Esophagus squamous epithelium (tissue), 5 donors: ENCODE measurements around the gene C11orf98. TPM values are rescaled to one million over a fixed set of nuclear protein-coding genes. Genes with fewer than 3 reads are reported as not detected.
"Not testable (repeated sequence)": the region's sequence is repeated elsewhere in the genome, so short reads cannot be mapped to it uniquely, and the experiment has no call there.

ENCODE experiments used
- DNase-seq: peaks from one replicate; lab custom pipeline; 2025; lab: John Stamatoyannopoulos, UW
- H3K27ac ChIP-seq, 4 donors: fragments of 200-600 bp; sonication (generic); one replicate each; pipeline ENCODE4 v1.5.1; 2016 to 2019; ENCODE audit warnings: mild to moderate bottlenecking in 1 of 4
- H3K27me3 ChIP-seq, 4 donors: fragments of 200-600 bp; sonication (generic); 1 replicate in 3 of 4; 2 replicates in 1 of 4; pipeline versions ENCODE4 v1.5.1 to v1.6.0; 2017 to 2021; ENCODE audit warnings: antibody characterized with exemption in 1 of 4
- H3K36me3 ChIP-seq, 3 donors: fragments of 200-600 bp; sonication (generic); one replicate each; pipeline ENCODE4 v1.5.1; 2016 to 2019
- H3K4me1 ChIP-seq, 3 donors: fragments of 200-600 bp; sonication (generic); one replicate each; pipeline ENCODE4 v1.5.1; 2017 to 2019
- H3K4me3 ChIP-seq, 4 donors: fragments of 200-600 bp; sonication (generic); 1 replicate in 3 of 4; 2 replicates in 1 of 4; pipeline ENCODE4 v1.5.1; 2016 to 2019; ENCODE audit warnings: mild to moderate bottlenecking in 2 of 4, moderate library complexity in 1 of 4
- H3K9me3 ChIP-seq, 3 donors: fragments of 200-600 bp; sonication (generic); one replicate each; pipeline ENCODE4 v1.5.1; 2016 to 2019
- CTCF ChIP-seq, 6 experiments: fragments of 450-650 bp in 4 of 6; fragments of 200-600 bp in 2 of 6; sonication (generic) in 2 of 6; IDR thresholded peaks; one replicate each; pipeline ENCODE4 v1.5.1; 2016 to 2019; ENCODE audit warnings: antibody characterized with exemption in 6 of 6, mild to moderate bottlenecking in 4 of 6, moderate library complexity in 4 of 6
- POLR2A ChIP-seq, 4 donors: fragments of 450-650 bp; IDR thresholded peaks; one replicate each; pipeline ENCODE4 v1.6.1; 2017; ENCODE audit warnings: antibody characterized with exemption in 4 of 4, mild to moderate bottlenecking in 4 of 4, moderate library complexity in 3 of 4
- WGBS, 2 donors: methylation state at CpG; one replicate each; pipeline ENCODE4 v1.1.5; 2018; 5-methylcytosine and 5-hydroxymethylcytosine counted together
- intact Hi-C: fragments of 100-400 bp; cut with DNase I; formaldehyde crosslinking; loops from one replicate; pipeline ENCODE4 v1.15.0; 2022
- total RNA-seq, 4 donors: library from RNA; depleted of rRNA; stranded (reverse); fragments of >200 nt; gene quantifications; one replicate each; pipeline ENCODE4 v1.1.0, GENCODE V29; 2016
- donor health status: DM: yes; HTN: yes; CAD: no.

C11orf98 gene
- total RNA-seq, 4 donors from 2014 or later: 36.0 to 53.4 (median 43.6) TPM

DNA sequence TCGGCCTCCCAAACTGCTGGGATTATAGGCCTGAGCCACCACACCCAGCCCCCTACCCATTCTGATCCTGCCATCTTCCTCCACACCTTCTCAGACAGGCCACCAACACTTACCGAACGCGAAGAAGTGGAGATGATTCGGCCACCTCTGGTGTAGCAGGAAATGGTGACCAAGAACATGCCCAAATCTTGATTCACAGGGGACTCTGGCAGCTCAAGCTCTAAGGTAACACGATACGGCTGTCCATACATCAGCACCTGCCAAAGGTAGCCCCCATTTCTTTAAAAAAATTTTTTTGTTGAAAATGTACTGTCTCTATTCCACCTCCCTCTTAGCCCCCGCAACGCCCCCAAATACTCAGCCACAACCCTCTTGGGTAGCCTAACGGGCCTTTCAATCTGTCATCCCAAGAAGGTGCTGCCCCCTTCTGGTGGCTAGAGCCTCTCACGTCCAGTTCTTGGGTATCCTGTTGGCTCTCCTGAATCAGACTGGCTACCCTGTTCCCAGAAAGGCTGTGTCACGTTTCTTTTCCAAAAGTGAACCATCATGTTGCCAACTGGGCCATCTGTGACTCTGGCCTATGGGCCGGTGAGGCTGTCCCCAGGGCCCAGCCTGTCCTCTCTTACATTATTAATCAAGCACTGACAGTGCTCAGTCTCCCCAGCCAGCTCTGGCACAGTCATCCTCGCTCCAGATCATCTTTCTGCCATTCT is 29.6 kb upstream of the C11orf98 start:
- Histone ChIP-seq H3K27ac (peak overlapping the region in 1 of 4 donors; percentile 25), H3K9me3 (no peaks in the 10 kb centered on the region), H3K27me3 (no peaks in the 10 kb centered on the region), H3K4me1 (peaks cover 0 to 36% (median 17%) of the 10 kb centered on the region in 3 donors), H3K36me3 (peaks cover 8 to 54% (median 9%) of the 10 kb centered on the region in 3 donors), H3K4me3 (no peak overlapping the region)
- TF ChIP-seq POLR2A (IDR thresholded peaks at IDR 0.05) (no peak), CTCF (IDR thresholded peaks at IDR 0.05) (peak; percentile 62 to 82 (median 72))
- no peak for DNase-seq
- intact Hi-C loops: no loop called here
- 34 to 55% methylated on average over 10 to 13 of the region's 14 CpGs for WGBS, 2 donors

DNA sequence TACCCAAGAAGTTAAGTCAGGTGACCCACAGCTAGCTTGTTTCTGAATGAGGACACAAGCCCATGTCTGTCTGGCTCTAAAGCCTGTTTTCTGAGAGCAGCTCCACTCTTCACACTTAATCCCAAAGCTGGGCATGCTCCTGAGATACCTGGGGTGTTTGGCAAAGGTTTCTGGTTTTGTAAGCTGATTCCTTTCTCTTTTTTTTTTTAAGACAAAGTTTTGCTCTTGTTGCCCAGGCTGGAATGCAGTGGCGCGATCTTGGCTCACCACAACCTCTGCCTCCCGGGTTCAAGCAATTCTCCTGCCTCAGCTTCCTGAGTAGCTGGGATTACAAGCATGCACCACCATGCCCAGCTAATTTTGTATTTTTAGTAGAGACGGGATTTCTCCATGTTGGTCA is 28.6 kb upstream of the C11orf98 start:
- peaks cover 8 to 47% (median 9%) of the 10 kb centered on the region in 3 donors for H3K36me3 ChIP-seq
- H3K4me3 ChIP-seq, H3K9me3 ChIP-seq, intact Hi-C loops, DNase-seq, H3K27me3 ChIP-seq: not testable (repeated sequence)
- peaks cover 0 to 45% (median 17%) of the 10 kb centered on the region in 3 donors for H3K4me1 ChIP-seq
- peak overlapping the region in 3 of 4 donors; percentile 3 to 55 (median 25) for H3K27ac ChIP-seq
- 36 to 58% methylated on average over 4 of the region's 4 CpGs for WGBS, 2 donors

DNA sequence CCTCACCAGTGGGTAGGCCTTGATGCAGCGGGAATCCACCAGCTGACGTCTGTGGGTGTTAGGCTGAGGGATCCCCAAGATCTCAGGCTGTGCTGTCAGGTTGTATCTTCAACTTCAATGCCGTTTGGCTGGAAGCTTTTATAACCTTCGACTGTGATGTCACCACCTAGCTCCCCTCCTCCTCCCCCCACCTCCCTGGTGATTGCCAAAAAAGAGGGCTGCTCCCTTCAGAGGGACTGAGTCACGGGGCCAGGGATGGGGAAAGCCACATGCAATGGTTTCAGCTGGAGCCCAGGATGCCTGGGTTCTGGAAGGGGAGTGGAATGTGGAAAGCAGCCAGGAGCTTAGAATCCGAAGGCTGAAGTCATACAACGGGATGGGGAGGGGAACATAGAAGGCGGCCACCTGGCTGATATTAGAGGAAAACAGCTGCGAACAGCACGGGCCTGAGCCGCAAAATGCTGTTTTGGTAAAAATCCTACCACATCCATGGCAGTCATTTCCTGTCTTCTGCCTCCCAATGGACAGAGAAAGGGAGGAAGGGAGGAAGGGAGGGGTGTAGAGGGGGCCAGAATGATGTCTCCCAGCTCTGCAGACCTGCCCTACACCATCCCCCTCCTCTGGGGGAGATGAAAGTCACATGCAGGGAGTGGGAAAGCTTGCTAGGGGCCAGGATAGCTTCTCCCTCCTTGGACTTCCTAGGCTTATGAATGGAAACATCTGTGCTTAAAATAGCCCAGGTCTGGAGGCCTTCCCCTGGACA is 24.6 kb upstream of the C11orf98 start, which contains the start of gene LRRN4CL:
Gene LRRN4CL (minus strand): TSS at position 110 of the 763 bp plus-strand sequence. CDS start 1,022 bp downstream, outside the sequence.
- peaks cover 8 to 35% (median 9%) of the 10 kb centered on the region in 3 donors for H3K36me3 ChIP-seq
- H3K4me3 ChIP-seq: peak within 1 kb of the TSS in 3 of 4 donors; percentile 26 to 58 (median 36)
- DNase-seq: no peak
- peak within 1 kb of the TSS; percentile 40 to 87 (median 65) for H3K27ac ChIP-seq
- WGBS, 2 donors: 29 to 34% methylated on average over 8 to 9 of the region's 11 CpGs
- H3K4me1 ChIP-seq: peaks cover 0 to 51% (median 13%) of the 10 kb centered on the region in 3 donors
- intact Hi-C loops: no loop called here
- peak in 2 of 4 donors; percentile 34 to 43 for TF ChIP-seq POLR2A (IDR thresholded peaks at IDR 0.05)
- TF ChIP-seq CTCF (IDR thresholded peaks at IDR 0.05): no peak
- peaks cover 0 to 10% (median 0%) of the 10 kb centered on the region in 4 donors for H3K27me3 ChIP-seq
- no peaks in the 10 kb centered on the region for H3K9me3 ChIP-seq

- Histone ChIP-seq H3K27ac (peak overlapping the region in 3 of 4 donors; percentile 55 to 75 (median 70)), H3K36me3 (peaks cover 8 to 35% (median 9%) of the 10 kb centered on the region in 3 donors), H3K4me1 (peaks cover 0 to 40% (median 8%) of the 10 kb centered on the region in 3 donors), H3K27me3 (peaks cover 0 to 10% (median 0%) of the 10 kb centered on the region in 4 donors), H3K9me3 (no peaks in the 10 kb centered on the region), H3K4me3 (peak overlapping the region in 3 of 4 donors; percentile 26 to 58 (median 36))
- WGBS, 2 donors: 30 to 31% methylated on average over 1 of the region's 1 CpG
- intact Hi-C loops: no loop called here
- TF ChIP-seq CTCF (IDR thresholded peaks at IDR 0.05): no peak
- no peak for TF ChIP-seq POLR2A (IDR thresholded peaks at IDR 0.05)
- DNase-seq: no peak
Measured at GRCh38 chr11:62688491-62688890, 23.5 kb upstream of the C11orf98 start.

DNA sequence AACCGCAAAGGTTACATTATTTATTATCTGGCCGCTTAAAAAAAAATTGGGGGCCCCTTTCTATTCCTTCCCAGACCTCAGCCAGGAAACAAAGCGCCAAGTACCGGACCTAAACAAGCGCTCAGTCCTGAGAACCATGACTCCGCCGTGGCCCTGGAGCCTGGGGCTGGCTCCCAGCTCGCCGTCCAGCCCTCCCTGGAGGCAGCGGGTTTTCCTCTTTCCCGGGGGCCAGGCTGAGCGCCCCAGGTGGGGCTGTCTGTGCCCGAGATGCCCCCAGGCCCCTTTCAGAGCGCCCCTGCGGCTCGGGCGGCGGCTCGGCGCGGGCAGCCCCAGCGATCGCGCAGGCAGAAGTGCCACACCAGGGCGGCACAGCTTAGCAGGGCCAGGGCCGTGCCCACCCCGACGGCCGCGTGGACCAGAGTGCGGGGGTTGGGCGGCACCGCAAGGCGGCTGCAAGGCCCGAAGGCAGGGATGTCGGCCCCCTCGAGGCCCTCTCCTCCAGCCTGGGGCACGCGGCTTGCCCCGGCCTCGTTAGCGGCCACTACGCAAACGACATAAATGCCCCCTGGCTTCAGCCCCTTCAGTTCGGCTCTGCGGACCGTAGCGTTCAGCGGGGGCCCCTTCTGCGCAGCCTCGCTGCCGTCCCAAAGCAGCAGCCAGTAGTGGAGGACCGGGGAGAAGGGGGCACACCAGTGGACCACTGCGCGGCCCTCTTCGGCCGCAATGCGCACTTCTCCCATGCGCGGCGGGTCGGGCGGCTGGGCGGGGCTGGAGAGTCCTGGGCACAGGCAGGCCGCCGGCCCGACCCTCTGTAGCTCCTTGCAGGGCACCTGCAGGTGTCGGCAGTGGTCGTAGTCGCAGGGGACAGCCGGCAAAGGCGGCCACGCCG is 22.7 kb upstream of the C11orf98 start:
- DNase-seq: no peak
- H3K27ac ChIP-seq: peak overlapping the region; percentile 19 to 75 (median 62)
- H3K4me3 ChIP-seq: peak overlapping the region in 3 of 4 donors; percentile 26 to 58 (median 36)
- H3K36me3 ChIP-seq: peaks cover 8 to 30% (median 9%) of the 10 kb centered on the region in 3 donors
- H3K27me3 ChIP-seq: peaks cover 0 to 10% (median 0%) of the 10 kb centered on the region in 4 donors
- WGBS, 2 donors: 89 to 95% methylated on average over 3 to 7 of the region's 74 CpGs
- intact Hi-C loops: no loop called here
- TF ChIP-seq CTCF (IDR thresholded peaks at IDR 0.05): no peak
- TF ChIP-seq POLR2A (IDR thresholded peaks at IDR 0.05): no peak
- H3K9me3 ChIP-seq: no peaks in the 10 kb centered on the region
- peaks cover 0 to 32% (median 8%) of the 10 kb centered on the region in 3 donors for H3K4me1 ChIP-seq
